Immature natural killer cell (primary cell): ENCODE results near the gene ZNF277. TPM values are rescaled to one million over a fixed set of nuclear protein-coding genes. Genes with fewer than 3 reads are reported as not detected.

ENCODE experiments used
- DNase-seq, 3 donors: peaks; one replicate each; pipeline ENCODE4 v3.0.0; 2022; ENCODE audit warnings: mixed read lengths in 1 of 3
- H3K27ac Mint-ChIP-seq, 6 donors: one replicate each; pipeline ENCODE4 v1.8.0; 2020; ENCODE audit warnings: mixed read lengths in 6 of 6, mild to moderate bottlenecking in 5 of 6, inconsistent platforms in 4 of 6, moderate library complexity in 3 of 6
- H3K27me3 Mint-ChIP-seq, 3 donors: one replicate each; pipeline ENCODE4 v1.8.0; 2020 to 2021; ENCODE audit warnings: low read depth in 3 of 3, mild to moderate bottlenecking in 3 of 3, mixed read lengths in 3 of 3, moderate library complexity in 3 of 3, inconsistent platforms in 1 of 3
- H3K36me3 Mint-ChIP-seq, 3 donors: one replicate each; pipeline ENCODE4 v1.8.0; 2020; ENCODE audit warnings: mixed read lengths in 3 of 3, inconsistent platforms in 2 of 3, mild to moderate bottlenecking in 2 of 3
- H3K4me1 Mint-ChIP-seq, 2 donors: one replicate each; pipeline ENCODE4 v1.8.0; 2020; ENCODE audit warnings: inconsistent platforms in 2 of 2, mild to moderate bottlenecking in 2 of 2, mixed read lengths in 2 of 2, moderate library complexity in 1 of 2
- H3K4me3 Mint-ChIP-seq, 5 donors: one replicate each; pipeline ENCODE4 v1.8.0; 2020; ENCODE audit warnings: mild to moderate bottlenecking in 5 of 5, mixed read lengths in 5 of 5, inconsistent platforms in 3 of 5, moderate library complexity in 3 of 5
- H3K9me3 Mint-ChIP-seq, 6 donors: one replicate each; pipeline ENCODE4 v1.8.0; 2020; ENCODE audit warnings: mild to moderate bottlenecking in 6 of 6, mixed read lengths in 6 of 6, inconsistent platforms in 4 of 6, moderate library complexity in 3 of 6
- polyA plus RNA-seq, 3 donors: library from polyadenylated mRNA; unstranded; fragments of 300-500 nt; fragmentation: Illumina TruSeq; gene quantifications; one replicate each; pipeline ENCODE4 v1.2.3, GENCODE V29; 2021

The ZNF277 gene
- polyA plus RNA-seq: 10 to 100 TPM in 2 of 3 donors, 1 to 10 TPM in 1; 8.3 to 17.7 (median 15.5) TPM

GRCh38 chr7:112206238-112206990 lies at the start of gene ZNF277, which contains the start of gene DOCK4:
TSS of gene ZNF277 (plus strand) at chr7:112206695. CDS start at chr7:112206717, 22 bp downstream.
TSS of gene DOCK4 (minus strand) at chr7:112206399. CDS start at chr7:112206138, 261 bp downstream.
- Mint-ChIP-seq H3K36me3 (no peaks in the 10 kb centered on the region), H3K9me3 (no peaks in the 10 kb centered on the region), H3K27me3 (peaks cover 15 to 38% (median 15%) of the 10 kb centered on the region in 3 donors), H3K4me1 (peaks cover 34 to 41% of the 10 kb centered on the region in 2 donors), H3K4me3 (peak within 1 kb of the TSS; percentile 94 to 97 (median 94)), H3K27ac (peak within 1 kb of the TSS; percentile 85 to 94 (median 89))
- DNase-seq: peak; percentile 99 to 100 (median 99)

- no peak overlapping the region for H3K27ac Mint-ChIP-seq
- H3K27me3 Mint-ChIP-seq: peaks cover 0 to 5% (median 2%) of the 10 kb centered on the region in 3 donors
- no peaks in the 10 kb centered on the region for H3K36me3 Mint-ChIP-seq
- peaks cover 0 to 6% of the 10 kb centered on the region in 2 donors for H3K4me1 Mint-ChIP-seq
- DNase-seq: peak in 2 of 3 donors; percentile 15 to 16
- H3K9me3 Mint-ChIP-seq: no peaks in the 10 kb centered on the region
- no peak overlapping the region for H3K4me3 Mint-ChIP-seq
Observed at GRCh38 chr7:112157072-112157471, 49.4 kb upstream of the ZNF277 start.

- Mint-ChIP-seq H3K9me3 (no peaks in the 10 kb centered on the region), H3K36me3 (no peaks in the 10 kb centered on the region), H3K4me3 (no peak overlapping the region), H3K27me3 (peaks cover 3 to 4% (median 3%) of the 10 kb centered on the region in 3 donors), H3K27ac (no peak overlapping the region), H3K4me1 (peaks cover 0 to 6% of the 10 kb centered on the region in 2 donors)
- no peak for DNase-seq
Observed at GRCh38 chr7:112159351-112159750, 47.1 kb upstream of the ZNF277 start.

GRCh38 chr7:112160130-112160770 lies 46.2 kb upstream of the ZNF277 start:
- peaks cover 3 to 4% (median 3%) of the 10 kb centered on the region in 3 donors for H3K27me3 Mint-ChIP-seq
- H3K4me3 Mint-ChIP-seq: no peak overlapping the region
- H3K27ac Mint-ChIP-seq: no peak overlapping the region
- peaks cover 0 to 6% of the 10 kb centered on the region in 2 donors for H3K4me1 Mint-ChIP-seq
- DNase-seq: no peak
- H3K9me3 Mint-ChIP-seq: no peaks in the 10 kb centered on the region
- H3K36me3 Mint-ChIP-seq: no peaks in the 10 kb centered on the region

GRCh38 chr7:112160771-112161150 lies 45.7 kb upstream of the ZNF277 start:
- H3K27me3 Mint-ChIP-seq: peaks cover 1 to 4% (median 3%) of the 10 kb centered on the region in 3 donors
- H3K27ac Mint-ChIP-seq: no peak overlapping the region

GRCh38 chr7:112161253-112162141 lies 45.0 kb upstream of the ZNF277 start:
- no peak overlapping the region for H3K27ac Mint-ChIP-seq
- no peaks in the 10 kb centered on the region for H3K36me3 Mint-ChIP-seq
- H3K4me3 Mint-ChIP-seq: no peak overlapping the region
- DNase-seq: no peak
- no peaks in the 10 kb centered on the region for H3K9me3 Mint-ChIP-seq
- H3K4me1 Mint-ChIP-seq: peaks cover 0 to 6% of the 10 kb centered on the region in 2 donors
- H3K27me3 Mint-ChIP-seq: peaks cover 1 to 4% (median 3%) of the 10 kb centered on the region in 3 donors

More at GRCh38 chr7:112160771-112161150, 45.7 kb upstream of the ZNF277 start:
- Mint-ChIP-seq H3K36me3 (no peaks in the 10 kb centered on the region), H3K4me3 (no peak overlapping the region), H3K9me3 (no peaks in the 10 kb centered on the region), H3K4me1 (peaks cover 0 to 6% of the 10 kb centered on the region in 2 donors)
- no peak for DNase-seq

- no peak for DNase-seq
- Mint-ChIP-seq H3K27me3 (peaks cover 1 to 3% (median 2%) of the 10 kb centered on the region in 3 donors), H3K4me3 (no peak overlapping the region), H3K4me1 (peaks cover 0 to under 1% of the 10 kb centered on the region in 2 donors), H3K27ac (no peak overlapping the region), H3K9me3 (no peaks in the 10 kb centered on the region), H3K36me3 (no peaks in the 10 kb centered on the region)
Observed at GRCh38 chr7:112162142-112162766, 44.2 kb upstream of the ZNF277 start.

GRCh38 chr7:112162784-112163506 lies 43.5 kb upstream of the ZNF277 start:
- H3K9me3 Mint-ChIP-seq: no peaks in the 10 kb centered on the region
- DNase-seq: no peak
- no peaks in the 10 kb centered on the region for H3K36me3 Mint-ChIP-seq
- no peaks in the 10 kb centered on the region for H3K4me1 Mint-ChIP-seq
- no peak overlapping the region for H3K4me3 Mint-ChIP-seq
- no peak overlapping the region for H3K27ac Mint-ChIP-seq
- H3K27me3 Mint-ChIP-seq: peaks cover 1 to 3% (median 2%) of the 10 kb centered on the region in 3 donors

- no peak overlapping the region for H3K4me3 Mint-ChIP-seq
- H3K36me3 Mint-ChIP-seq: no peaks in the 10 kb centered on the region
- H3K27me3 Mint-ChIP-seq: peaks cover 2 to 9% (median 5%) of the 10 kb centered on the region in 3 donors
- H3K27ac Mint-ChIP-seq: no peak overlapping the region
- H3K4me1 Mint-ChIP-seq: no peaks in the 10 kb centered on the region
- DNase-seq: no peak
- H3K9me3 Mint-ChIP-seq: no peaks in the 10 kb centered on the region
Observed at GRCh38 chr7:112167147-112167546, 39.3 kb upstream of the ZNF277 start.

- H3K27me3 Mint-ChIP-seq: peaks cover 2 to 6% (median 4%) of the 10 kb centered on the region in 3 donors
- H3K36me3 Mint-ChIP-seq: no peaks in the 10 kb centered on the region
- H3K4me3 Mint-ChIP-seq: no peak overlapping the region
- H3K4me1 Mint-ChIP-seq: no peaks in the 10 kb centered on the region
- DNase-seq: no peak
- H3K27ac Mint-ChIP-seq: no peak overlapping the region
- H3K9me3 Mint-ChIP-seq: no peaks in the 10 kb centered on the region
Observed at GRCh38 chr7:112168915-112169314, 37.6 kb upstream of the ZNF277 start.

- H3K4me3 Mint-ChIP-seq: no peak overlapping the region
- DNase-seq: no peak
- H3K27me3 Mint-ChIP-seq: peaks cover 2 to 12% (median 10%) of the 10 kb centered on the region in 3 donors
- no peaks in the 10 kb centered on the region for H3K9me3 Mint-ChIP-seq
- no peak overlapping the region for H3K27ac Mint-ChIP-seq
- no peaks in the 10 kb centered on the region for H3K4me1 Mint-ChIP-seq
- H3K36me3 Mint-ChIP-seq: no peaks in the 10 kb centered on the region
Observed at GRCh38 chr7:112171673-112172072, 34.8 kb upstream of the ZNF277 start.

- Mint-ChIP-seq H3K36me3 (no peaks in the 10 kb centered on the region), H3K9me3 (no peaks in the 10 kb centered on the region), H3K27me3 (peaks cover 2 to 13% (median 10%) of the 10 kb centered on the region in 3 donors), H3K4me1 (no peaks in the 10 kb centered on the region), H3K4me3 (no peak overlapping the region), H3K27ac (no peak overlapping the region)
- no peak for DNase-seq
Observed at GRCh38 chr7:112172870-112173567, 33.5 kb upstream of the ZNF277 start.
